Measurements from ENCODE around the gene UTP14A. TPM values are rescaled to one million over a fixed set of nuclear protein-coding genes. Genes with fewer than 3 reads are reported as not detected.

UTP14A gene
- total and polyA plus RNA-seq, 4 donors, result 3.0 to 6.6 (median 5.1) TPM

DNA sequence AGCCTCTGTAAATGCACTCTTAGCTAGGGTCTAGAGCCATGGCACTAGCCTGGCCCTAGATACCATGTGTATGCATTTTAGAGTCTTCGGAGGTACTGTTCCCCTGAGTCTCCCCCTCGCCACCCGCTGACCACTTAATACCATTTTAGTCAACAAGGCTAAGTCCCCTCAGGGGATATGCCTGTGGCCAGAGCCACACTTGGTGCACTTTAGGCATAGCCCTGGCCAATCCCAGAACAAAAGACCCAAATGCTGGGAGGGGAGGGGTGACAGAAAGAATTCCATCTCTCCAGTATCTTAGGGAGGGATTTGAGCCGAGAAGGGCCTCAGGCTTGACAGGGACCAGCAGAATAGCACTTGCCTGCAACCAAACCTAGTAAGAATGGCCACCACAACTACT lies 47.9 kb downstream of the UTP14A start:
- H3K4me3 ChIP-seq (ENCODE audit: low read depth in 1 of 3, low read length in 3 of 3), result no peak overlapping the region
- WGBS, result over 99% methylated on average over 4 of the region's 4 CpGs
- H3K36me3 ChIP-seq (ENCODE audit: control insufficient read depth in 4 of 4, insufficient read depth in 3 of 4, low read depth in 1 of 4, low read length in 3 of 4), result no peaks in the 10 kb centered on the region
- H3K9me3 ChIP-seq (ENCODE audit: control insufficient read depth in 4 of 4, low read length in 3 of 4), result no peaks in the 10 kb centered on the region
- DNase-seq (ENCODE audit: low spot score), result no peak
- no peak overlapping the region for H3K9ac ChIP-seq (ENCODE audit: low read depth in 1 of 2, low read length in 2 of 2)
- H3K27me3 ChIP-seq (ENCODE audit: control insufficient read depth in 4 of 4, insufficient read depth in 4 of 4, low read length in 3 of 4), result no peaks in the 10 kb centered on the region
- TF ChIP-seq JUND (IDR thresholded peaks at IDR 0.05) (no peak), GABPA (IDR thresholded peaks at IDR 0.05 in 1 of 2, conservative IDR thresholded peaks at IDR 0.05 in 1 of 2) (no peak), FOXA2 (IDR thresholded peaks at IDR 0.05) (no peak), RXRA (IDR thresholded peaks at IDR 0.05) (no peak), FOXA1 (IDR thresholded peaks at IDR 0.05) (no peak), TAF1 (conservative IDR thresholded peaks at IDR 0.05) (no peak), HNF4A (conservative IDR thresholded peaks at IDR 0.05) (no peak)
- TF ChIP-seq, protein P1, sequence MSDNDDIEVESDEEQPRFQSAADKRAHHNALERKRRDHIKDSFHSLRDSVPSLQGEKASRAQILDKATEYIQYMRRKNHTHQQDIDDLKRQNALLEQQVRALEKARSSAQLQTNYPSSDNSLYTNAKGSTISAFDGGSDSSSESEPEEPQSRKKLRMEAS (IDR thresholded peaks at IDR 0.05), result no peak
- TF ChIP-seq, protein P2, sequence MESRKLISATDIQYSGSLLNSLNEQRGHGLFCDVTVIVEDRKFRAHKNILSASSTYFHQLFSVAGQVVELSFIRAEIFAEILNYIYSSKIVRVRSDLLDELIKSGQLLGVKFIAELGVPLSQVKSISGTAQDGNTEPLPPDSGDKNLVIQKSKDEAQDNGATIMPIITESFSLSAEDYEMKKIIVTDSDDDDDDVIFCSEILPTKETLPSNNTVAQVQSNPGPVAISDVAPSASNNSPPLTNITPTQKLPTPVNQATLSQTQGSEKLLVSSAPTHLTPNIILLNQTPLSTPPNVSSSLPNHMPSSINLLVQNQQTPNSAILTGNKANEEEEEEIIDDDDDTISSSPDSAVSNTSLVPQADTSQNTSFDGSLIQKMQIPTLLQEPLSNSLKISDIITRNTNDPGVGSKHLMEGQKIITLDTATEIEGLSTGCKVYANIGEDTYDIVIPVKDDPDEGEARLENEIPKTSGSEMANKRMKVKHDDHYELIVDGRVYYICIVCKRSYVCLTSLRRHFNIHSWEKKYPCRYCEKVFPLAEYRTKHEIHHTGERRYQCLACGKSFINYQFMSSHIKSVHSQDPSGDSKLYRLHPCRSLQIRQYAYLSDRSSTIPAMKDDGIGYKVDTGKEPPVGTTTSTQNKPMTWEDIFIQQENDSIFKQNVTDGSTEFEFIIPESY (IDR thresholded peaks at IDR 0.05), result no peak
- TF ChIP-seq, protein P3, sequence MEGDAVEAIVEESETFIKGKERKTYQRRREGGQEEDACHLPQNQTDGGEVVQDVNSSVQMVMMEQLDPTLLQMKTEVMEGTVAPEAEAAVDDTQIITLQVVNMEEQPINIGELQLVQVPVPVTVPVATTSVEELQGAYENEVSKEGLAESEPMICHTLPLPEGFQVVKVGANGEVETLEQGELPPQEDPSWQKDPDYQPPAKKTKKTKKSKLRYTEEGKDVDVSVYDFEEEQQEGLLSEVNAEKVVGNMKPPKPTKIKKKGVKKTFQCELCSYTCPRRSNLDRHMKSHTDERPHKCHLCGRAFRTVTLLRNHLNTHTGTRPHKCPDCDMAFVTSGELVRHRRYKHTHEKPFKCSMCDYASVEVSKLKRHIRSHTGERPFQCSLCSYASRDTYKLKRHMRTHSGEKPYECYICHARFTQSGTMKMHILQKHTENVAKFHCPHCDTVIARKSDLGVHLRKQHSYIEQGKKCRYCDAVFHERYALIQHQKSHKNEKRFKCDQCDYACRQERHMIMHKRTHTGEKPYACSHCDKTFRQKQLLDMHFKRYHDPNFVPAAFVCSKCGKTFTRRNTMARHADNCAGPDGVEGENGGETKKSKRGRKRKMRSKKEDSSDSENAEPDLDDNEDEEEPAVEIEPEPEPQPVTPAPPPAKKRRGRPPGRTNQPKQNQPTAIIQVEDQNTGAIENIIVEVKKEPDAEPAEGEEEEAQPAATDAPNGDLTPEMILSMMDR (IDR thresholded peaks at IDR 0.05; ENCODE audit: low read depth, low read length, missing input control), result no peak
- TF ChIP-seq, protein P4, sequence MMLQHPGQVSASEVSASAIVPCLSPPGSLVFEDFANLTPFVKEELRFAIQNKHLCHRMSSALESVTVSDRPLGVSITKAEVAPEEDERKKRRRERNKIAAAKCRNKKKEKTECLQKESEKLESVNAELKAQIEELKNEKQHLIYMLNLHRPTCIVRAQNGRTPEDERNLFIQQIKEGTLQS (IDR thresholded peaks at IDR 0.05), result no peak
- no peak overlapping the region for H3K27ac ChIP-seq (ENCODE audit: low read depth in 1 of 2, low read length in 2 of 2)
- peaks cover 0 to 12% (median 5%) of the 10 kb centered on the region in 4 donors for H3K4me1 ChIP-seq (ENCODE audit: control insufficient read depth in 4 of 4, insufficient read depth in 4 of 4, low read length in 3 of 4)

DNA sequence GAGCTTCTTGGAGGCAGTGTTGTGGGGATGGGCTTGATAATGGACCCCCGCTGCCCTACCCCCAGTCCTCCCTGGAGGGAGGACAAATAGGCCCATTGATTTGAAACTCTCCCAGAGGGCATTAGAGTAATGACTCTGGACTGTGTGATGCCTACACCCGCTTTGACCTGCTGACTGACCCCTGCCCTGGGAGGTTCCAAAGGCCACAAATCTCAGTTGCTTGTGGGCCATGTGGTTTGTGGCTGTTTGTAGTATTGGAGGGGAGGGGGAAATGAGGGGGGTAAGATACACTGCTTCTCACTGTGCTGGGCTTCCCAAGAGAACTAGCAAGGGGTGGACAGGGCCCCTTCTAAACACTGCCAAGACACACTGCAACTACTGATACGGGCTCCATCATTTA lies 48.8 kb downstream of the UTP14A start:
- DNase-seq (ENCODE audit: low spot score), result no peak
- H3K9me3 ChIP-seq (ENCODE audit: control insufficient read depth in 4 of 4, low read length in 3 of 4), result no peaks in the 10 kb centered on the region
- no peak overlapping the region for H3K4me3 ChIP-seq (ENCODE audit: low read depth in 1 of 3, low read length in 3 of 3)
- H3K27ac ChIP-seq (ENCODE audit: low read depth in 1 of 2, low read length in 2 of 2), result no peak overlapping the region
- H3K4me1 ChIP-seq (ENCODE audit: control insufficient read depth in 4 of 4, insufficient read depth in 4 of 4, low read length in 3 of 4), result peaks cover 0 to 14% (median 5%) of the 10 kb centered on the region in 4 donors
- WGBS, result 45% methylated on average over 3 of the region's 3 CpGs
- H3K27me3 ChIP-seq (ENCODE audit: control insufficient read depth in 4 of 4, insufficient read depth in 4 of 4, low read length in 3 of 4), result no peaks in the 10 kb centered on the region
- H3K36me3 ChIP-seq (ENCODE audit: control insufficient read depth in 4 of 4, insufficient read depth in 3 of 4, low read depth in 1 of 4, low read length in 3 of 4), result no peaks in the 10 kb centered on the region
- TF ChIP-seq EGR1 (IDR thresholded peaks at IDR 0.05; ENCODE audit: low read depth in 2 of 2) (no peak), HNF4A (conservative IDR thresholded peaks at IDR 0.05) (peak in 1 of 2 donors; percentile 73), TAF1 (conservative IDR thresholded peaks at IDR 0.05) (no peak), SP1 (IDR thresholded peaks at IDR 0.05) (no peak), FOXA2 (IDR thresholded peaks at IDR 0.05) (no peak), NR2F2 (IDR thresholded peaks at IDR 0.05) (peak; percentile 47), FOXA1 (IDR thresholded peaks at IDR 0.05) (no peak), JUND (IDR thresholded peaks at IDR 0.05) (no peak), GABPA (IDR thresholded peaks at IDR 0.05 in 1 of 2, conservative IDR thresholded peaks at IDR 0.05 in 1 of 2) (no peak), HNF4G (IDR thresholded peaks at IDR 0.05) (peak; percentile 22), RXRA (IDR thresholded peaks at IDR 0.05) (no peak)
- TF ChIP-seq, protein P5, sequence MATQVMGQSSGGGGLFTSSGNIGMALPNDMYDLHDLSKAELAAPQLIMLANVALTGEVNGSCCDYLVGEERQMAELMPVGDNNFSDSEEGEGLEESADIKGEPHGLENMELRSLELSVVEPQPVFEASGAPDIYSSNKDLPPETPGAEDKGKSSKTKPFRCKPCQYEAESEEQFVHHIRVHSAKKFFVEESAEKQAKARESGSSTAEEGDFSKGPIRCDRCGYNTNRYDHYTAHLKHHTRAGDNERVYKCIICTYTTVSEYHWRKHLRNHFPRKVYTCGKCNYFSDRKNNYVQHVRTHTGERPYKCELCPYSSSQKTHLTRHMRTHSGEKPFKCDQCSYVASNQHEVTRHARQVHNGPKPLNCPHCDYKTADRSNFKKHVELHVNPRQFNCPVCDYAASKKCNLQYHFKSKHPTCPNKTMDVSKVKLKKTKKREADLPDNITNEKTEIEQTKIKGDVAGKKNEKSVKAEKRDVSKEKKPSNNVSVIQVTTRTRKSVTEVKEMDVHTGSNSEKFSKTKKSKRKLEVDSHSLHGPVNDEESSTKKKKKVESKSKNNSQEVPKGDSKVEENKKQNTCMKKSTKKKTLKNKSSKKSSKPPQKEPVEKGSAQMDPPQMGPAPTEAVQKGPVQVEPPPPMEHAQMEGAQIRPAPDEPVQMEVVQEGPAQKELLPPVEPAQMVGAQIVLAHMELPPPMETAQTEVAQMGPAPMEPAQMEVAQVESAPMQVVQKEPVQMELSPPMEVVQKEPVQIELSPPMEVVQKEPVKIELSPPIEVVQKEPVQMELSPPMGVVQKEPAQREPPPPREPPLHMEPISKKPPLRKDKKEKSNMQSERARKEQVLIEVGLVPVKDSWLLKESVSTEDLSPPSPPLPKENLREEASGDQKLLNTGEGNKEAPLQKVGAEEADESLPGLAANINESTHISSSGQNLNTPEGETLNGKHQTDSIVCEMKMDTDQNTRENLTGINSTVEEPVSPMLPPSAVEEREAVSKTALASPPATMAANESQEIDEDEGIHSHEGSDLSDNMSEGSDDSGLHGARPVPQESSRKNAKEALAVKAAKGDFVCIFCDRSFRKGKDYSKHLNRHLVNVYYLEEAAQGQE (IDR thresholded peaks at IDR 0.05), result no peak
- TF ChIP-seq, protein P4 (IDR thresholded peaks at IDR 0.05), result no peak
- TF ChIP-seq, protein P3 (IDR thresholded peaks at IDR 0.05; ENCODE audit: low read depth, low read length, missing input control), result no peak
- no peak overlapping the region for H3K9ac ChIP-seq (ENCODE audit: low read depth in 1 of 2, low read length in 2 of 2)
